ENCODE results near the gene RGPD4.

The RGPD4 gene

DNA sequence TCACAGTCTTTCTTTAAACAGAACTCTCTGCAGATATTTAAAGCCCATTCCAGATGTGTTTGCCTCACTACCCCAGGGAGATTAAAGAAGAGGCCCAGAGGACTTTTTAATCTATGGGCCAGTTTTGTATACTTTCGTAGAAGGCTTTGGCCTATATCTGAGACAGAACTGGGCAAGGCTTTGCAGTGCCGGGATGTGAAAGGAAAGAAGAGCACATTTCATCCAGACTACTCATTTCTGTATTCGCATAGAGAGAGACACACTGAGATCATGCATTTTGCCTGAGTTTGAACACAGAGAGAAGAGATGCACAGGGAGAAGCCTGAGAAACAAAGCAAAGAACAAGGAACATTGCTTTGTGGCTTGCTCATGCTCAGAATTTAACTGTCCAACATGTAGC, 104.7 kb downstream of the RGPD4 start:
- DNase-seq, result no peak

DNA sequence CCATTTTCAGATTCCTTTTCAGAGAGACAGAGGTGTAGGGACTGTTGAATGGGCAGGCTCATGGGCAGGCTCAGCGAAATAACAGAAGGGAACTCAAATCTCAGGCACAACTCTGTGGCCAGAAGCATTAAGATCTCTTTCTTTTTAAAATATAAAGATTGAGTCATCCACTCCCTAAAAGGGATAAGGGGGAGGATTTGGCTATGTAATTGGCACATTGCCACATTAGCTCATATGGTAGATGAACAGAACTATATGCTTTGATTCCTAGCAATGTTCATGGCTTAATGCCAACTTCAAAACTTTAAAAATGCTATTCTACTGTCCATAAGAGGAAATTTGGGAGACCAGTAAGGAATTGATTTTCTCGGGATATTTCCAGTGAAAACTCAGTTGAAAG, 105.8 kb downstream of the RGPD4 start:
- peak in 1 of 4 experiments; percentile 3 for DNase-seq

DNA sequence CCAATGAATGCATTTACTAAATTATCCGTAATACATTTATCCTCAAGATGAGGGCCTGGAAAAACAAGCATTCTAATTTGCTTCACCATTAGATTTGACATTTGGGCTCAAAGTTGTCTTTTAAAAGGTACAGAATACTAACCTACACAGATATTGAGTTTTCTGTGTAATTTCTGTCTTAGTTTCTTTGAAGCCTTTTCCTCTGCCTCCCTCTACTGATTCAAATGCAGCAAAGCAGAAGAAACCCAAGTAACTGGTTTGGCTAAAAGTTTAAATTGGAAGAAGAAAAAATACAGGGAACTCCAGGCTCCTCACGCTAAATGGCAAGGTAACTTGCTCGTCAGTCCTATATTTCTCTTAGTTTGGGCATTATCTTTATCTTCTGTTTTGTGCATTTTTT, 106.3 kb downstream of the RGPD4 start:
- DNase-seq, result no peak

DNA sequence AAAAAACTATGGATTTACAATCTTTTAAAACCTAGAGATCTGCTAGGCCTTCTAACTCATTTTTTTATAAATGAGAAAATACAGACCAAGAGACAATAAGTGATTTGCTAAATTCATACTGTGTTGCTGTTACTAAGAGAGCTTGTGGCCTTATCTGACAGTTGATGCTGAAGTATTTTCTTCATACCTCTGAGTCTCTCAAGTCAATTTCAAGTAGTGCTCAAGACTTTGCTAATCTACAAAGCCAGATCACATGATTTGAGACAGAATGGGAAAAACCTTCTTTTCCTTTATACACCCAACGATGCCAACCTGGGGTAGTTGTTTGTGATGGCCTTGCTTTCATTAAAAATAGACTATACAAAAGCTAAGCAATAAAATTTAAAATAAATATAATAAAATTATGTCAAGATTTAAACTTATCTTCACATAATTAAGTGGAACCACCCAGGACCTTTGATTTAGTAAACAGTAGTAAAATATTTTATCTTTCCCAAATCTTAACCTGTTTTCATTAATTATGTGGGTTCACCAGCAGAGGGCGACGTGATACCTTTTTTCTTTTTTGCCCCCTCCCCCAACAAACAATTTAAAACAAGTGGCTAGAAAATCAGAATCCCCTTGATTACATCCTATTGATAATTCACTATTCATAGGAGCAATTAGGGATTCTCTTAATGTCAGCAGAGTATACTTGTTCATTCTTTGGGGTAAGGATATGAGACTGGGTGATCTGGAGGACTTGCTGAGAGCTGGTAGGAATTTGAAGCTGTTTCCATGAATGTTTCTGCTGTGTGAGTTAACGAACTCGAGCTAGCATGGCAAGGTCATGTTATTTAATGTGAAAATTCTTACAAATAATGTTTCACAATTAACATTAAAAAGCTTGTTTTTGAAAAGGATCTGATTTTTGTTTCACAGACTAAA, 110.0 kb downstream of the RGPD4 start:
- DNase-seq, result peak; percentile 7 to 41 (median 10)

Measured in suppressor macrophage (primary cell).